Keratinocyte (primary cell): Measurements from ENCODE around the gene ZWINT. TPM values are rescaled to one million over a fixed set of nuclear protein-coding genes. Genes with fewer than 3 reads are reported as not detected.

ENCODE experiments used
- DNase-seq: peaks from one replicate; pipeline ENCODE4 v3.0.0-alpha.2; 2011; ENCODE audit warnings: low read depth, missing footprints, low spot score
- FAIRE-seq: peaks from 2 replicates; lab custom pipeline; 2011; peaks lifted over from hg19 to GRCh38; lab: Jason Lieb, UNC
- H2AFZ ChIP-seq: 2 replicates; pipeline ENCODE4 v1.6.0; 2012; ENCODE audit warnings: low read length, control low read depth, inconsistent platforms; ENCODE audit not compliant: control insufficient read depth
- H3K27ac ChIP-seq: 2 replicates; pipeline ENCODE4 v1.5.1; 2011; ENCODE audit warnings: low read length; ENCODE audit not compliant: control insufficient read depth, insufficient read depth
- H3K27me3 ChIP-seq: 3 replicates; pipeline ENCODE4 v1.6.0; 2011; ENCODE audit warnings: low read length; ENCODE audit not compliant: control insufficient read depth, insufficient read depth; ENCODE audit errors: extremely low read depth
- H3K36me3 ChIP-seq, 2 experiments: 2 replicates in 1 of 2; 3 replicates in 1 of 2; pipeline ENCODE4 v1.5.1; 2011; ENCODE audit warnings: low read length in 2 of 2, mild to moderate bottlenecking in 1 of 2; ENCODE audit not compliant: control insufficient read depth in 2 of 2, insufficient read depth in 2 of 2; ENCODE audit errors: extremely low read depth in 1 of 2
- H3K4me1 ChIP-seq: 3 replicates; pipeline ENCODE4 v1.5.1; 2011; ENCODE audit warnings: low read length; ENCODE audit not compliant: control insufficient read depth, insufficient read depth; ENCODE audit errors: extremely low read depth
- H3K4me2 ChIP-seq: 3 replicates; pipeline ENCODE4 v1.6.0; 2011; ENCODE audit warnings: low read depth, low read length; ENCODE audit not compliant: control insufficient read depth, insufficient read depth; ENCODE audit errors: extremely low read depth
- H3K4me3 ChIP-seq, 3 experiments: fragments of 200-600 bp in 1 of 3; sonication (generic) in 1 of 3; 2 replicates in 2 of 3; 3 replicates in 1 of 3; pipeline ENCODE4 v1.5.1; 2011 to 2016; ENCODE audit warnings: low read length in 3 of 3, mild to moderate bottlenecking in 3 of 3, control low read depth in 2 of 3, inconsistent platforms in 1 of 3, low read depth in 1 of 3, mixed read lengths in 1 of 3, mixed run types in 1 of 3, moderate library complexity in 1 of 3; ENCODE audit not compliant: control insufficient read depth in 2 of 3, insufficient read depth in 2 of 3; ENCODE audit errors: extremely low read depth in 1 of 3
- H3K79me2 ChIP-seq: 2 replicates; pipeline ENCODE4 v1.6.0; 2012; ENCODE audit warnings: low read length; ENCODE audit not compliant: control insufficient read depth, insufficient read depth
- H3K9ac ChIP-seq: 3 replicates; pipeline ENCODE4 v1.6.0; 2011; ENCODE audit warnings: low read length; ENCODE audit not compliant: control insufficient read depth, insufficient read depth; ENCODE audit errors: extremely low read depth
- H3K9me1 ChIP-seq: 3 replicates; pipeline ENCODE4 v1.6.0; 2011; ENCODE audit warnings: low read length; ENCODE audit not compliant: control insufficient read depth, insufficient read depth; ENCODE audit errors: extremely low read depth
- H3K9me3 ChIP-seq: 2 replicates; pipeline ENCODE4 v1.5.1; 2012; ENCODE audit warnings: low read depth, low read length; ENCODE audit not compliant: control insufficient read depth
- H4K20me1 ChIP-seq: 3 replicates; pipeline ENCODE4 v1.6.0; 2011; ENCODE audit warnings: low read length; ENCODE audit not compliant: control insufficient read depth, insufficient read depth; ENCODE audit errors: extremely low read depth
- EZH2 ChIP-seq: IDR thresholded peaks from one replicate; pipeline ENCODE4 v1.6.1; 2012; ENCODE audit warnings: inconsistent platforms, mild to moderate bottlenecking, low read length, moderate library complexity
- dilution Hi-C: fragments of 300-500 bp; cut with MboI; formaldehyde crosslinking; loops from one replicate; pipeline ENCODE4 v1.7.0; 2020; ENCODE audit warnings: low sequenced_read_pairs; ENCODE audit not compliant: extremely low pct_ligation_motif_present
- polyA minus RNA-seq, 3 experiments: library from RNA; depleted of rRNA, polyadenylated mRNA; stranded (reverse); fragments of >200 nt; gene quantifications; 1 replicate in 1 of 3; 2 replicates in 1 of 3; 3 replicates in 1 of 3; pipeline ENCODE4 v1.2.3, GENCODE V29; 2011
- polyA plus RNA-seq, 5 experiments: library from polyadenylated mRNA; depleted of rRNA in 3 of 5; stranded (reverse) in 3 of 5; stranded (forward) in 1 of 5; unstranded in 1 of 5; fragments of >200 nt; gene quantifications; 1 replicate in 1 of 5; 2 replicates in 3 of 5; 3 replicates in 1 of 5; pipeline versions ENCODE4 v1.2.1 to v1.2.3, GENCODE V29; 2011 to 2012; ENCODE audit warnings: missing spikeins in 2 of 5, low read depth in 1 of 5, low replicate concordance in 1 of 5
- TF ChIP-seq, protein P1 (sequence below), 3 experiments: IDR thresholded peaks in 1 of 3; conservative IDR thresholded peaks in 1 of 3; optimal IDR thresholded peaks in 1 of 3; 2 replicates in 2 of 3; 3 replicates in 1 of 3; pipeline versions ENCODE3 to v1.5.1; 2011; ENCODE audit warnings: low read length in 3 of 3, mild to moderate bottlenecking in 3 of 3, moderate library complexity in 2 of 3, control low read depth in 1 of 3, inconsistent platforms in 1 of 3; ENCODE audit not compliant: insufficient read depth in 2 of 3; ENCODE audit errors: extremely low read depth in 1 of 3

ZWINT gene, protein sequence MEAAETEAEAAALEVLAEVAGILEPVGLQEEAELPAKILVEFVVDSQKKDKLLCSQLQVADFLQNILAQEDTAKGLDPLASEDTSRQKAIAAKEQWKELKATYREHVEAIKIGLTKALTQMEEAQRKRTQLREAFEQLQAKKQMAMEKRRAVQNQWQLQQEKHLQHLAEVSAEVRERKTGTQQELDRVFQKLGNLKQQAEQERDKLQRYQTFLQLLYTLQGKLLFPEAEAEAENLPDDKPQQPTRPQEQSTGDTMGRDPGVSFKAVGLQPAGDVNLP
- polyA plus RNA-seq (9.8 to 37.4 TPM (median 31.2 TPM) in 3 replicates), polyA minus RNA-seq (2.6 to 18.0 TPM (median 7.6 TPM) in 3 replicates)
- polyA plus RNA-seq (2011; ENCODE audit: low read depth): 2.8 TPM
- polyA plus RNA-seq (2011; cell fraction: cytosol; rRNA removed): 8.0 and 10.0 TPM in 2 replicates
- polyA plus RNA-seq (2011; cell fraction: nucleus; rRNA removed): 12.1 and 14.3 TPM in 2 replicates
- polyA plus RNA-seq (2012; ENCODE audit: low replicate concordance): 1.3 and 25.2 TPM in 2 replicates
- polyA minus RNA-seq (2011; cell fraction: cytosol; rRNA and poly(A)+ RNA removed): 10.7 TPM
- polyA minus RNA-seq (2011; cell fraction: nucleus; rRNA and poly(A)+ RNA removed): 1.8 and 2.4 TPM in 2 replicates

DNA sequence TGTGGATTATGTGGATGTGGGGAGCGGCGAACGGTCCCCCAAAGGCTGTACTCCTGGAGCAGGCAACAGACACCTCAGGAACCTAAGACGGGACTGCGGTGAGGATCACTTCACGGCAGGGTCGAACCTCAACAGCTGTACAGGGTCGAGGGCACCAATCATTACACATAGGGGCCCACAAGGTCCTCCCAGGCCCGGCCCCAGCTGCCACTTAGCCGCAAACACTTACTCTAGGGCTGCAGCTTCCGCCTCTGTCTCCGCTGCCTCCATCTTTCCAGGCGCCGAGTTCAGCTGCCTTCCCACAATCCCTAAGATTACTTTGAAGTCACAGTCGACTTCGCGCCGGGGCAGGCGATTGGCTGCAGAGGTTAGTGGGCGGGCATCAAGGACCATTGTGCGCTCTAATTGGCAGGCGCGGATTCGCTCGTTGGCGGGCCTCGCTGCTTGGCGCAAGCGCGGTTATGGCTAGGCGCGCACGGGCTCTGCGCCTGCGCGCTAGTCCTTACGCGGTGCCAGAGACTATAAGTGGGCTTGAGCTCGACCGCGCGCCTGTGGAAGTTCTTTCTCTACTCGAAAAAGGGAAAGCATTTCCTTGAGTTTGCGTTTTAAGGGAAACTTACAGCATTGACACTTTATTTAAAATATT, at the start of gene ZWINT:
ZWINT (minus strand) TSS at position 293 of the 646 bp plus-strand sequence; CDS start at position 270, 23 bp downstream.
- H3K27me3 ChIP-seq: no peaks in the 10 kb centered on the region
- peak within 1 kb of the TSS; percentile 96 for H2AFZ ChIP-seq
- peak within 1 kb of the TSS; percentile 67 to 90 (median 90) for H3K4me3 ChIP-seq
- H4K20me1 ChIP-seq: no peaks in the 10 kb centered on the region
- no peaks in the 10 kb centered on the region for H3K9me3 ChIP-seq
- FAIRE-seq (peak; percentile 77), DNase-seq (peak; percentile 67)
- peaks cover 14% of the 10 kb centered on the region for H3K4me1 ChIP-seq
- dilution Hi-C loops: no loop called here
- peak within 1 kb of the TSS; percentile 88 for H3K4me2 ChIP-seq
- peak within 1 kb of the TSS; percentile 68 for H3K27ac ChIP-seq
- H3K9me1 ChIP-seq: no peaks in the 10 kb centered on the region
- TF ChIP-seq, protein P1, sequence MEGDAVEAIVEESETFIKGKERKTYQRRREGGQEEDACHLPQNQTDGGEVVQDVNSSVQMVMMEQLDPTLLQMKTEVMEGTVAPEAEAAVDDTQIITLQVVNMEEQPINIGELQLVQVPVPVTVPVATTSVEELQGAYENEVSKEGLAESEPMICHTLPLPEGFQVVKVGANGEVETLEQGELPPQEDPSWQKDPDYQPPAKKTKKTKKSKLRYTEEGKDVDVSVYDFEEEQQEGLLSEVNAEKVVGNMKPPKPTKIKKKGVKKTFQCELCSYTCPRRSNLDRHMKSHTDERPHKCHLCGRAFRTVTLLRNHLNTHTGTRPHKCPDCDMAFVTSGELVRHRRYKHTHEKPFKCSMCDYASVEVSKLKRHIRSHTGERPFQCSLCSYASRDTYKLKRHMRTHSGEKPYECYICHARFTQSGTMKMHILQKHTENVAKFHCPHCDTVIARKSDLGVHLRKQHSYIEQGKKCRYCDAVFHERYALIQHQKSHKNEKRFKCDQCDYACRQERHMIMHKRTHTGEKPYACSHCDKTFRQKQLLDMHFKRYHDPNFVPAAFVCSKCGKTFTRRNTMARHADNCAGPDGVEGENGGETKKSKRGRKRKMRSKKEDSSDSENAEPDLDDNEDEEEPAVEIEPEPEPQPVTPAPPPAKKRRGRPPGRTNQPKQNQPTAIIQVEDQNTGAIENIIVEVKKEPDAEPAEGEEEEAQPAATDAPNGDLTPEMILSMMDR (optimal IDR thresholded peaks at IDR 0.05 in 1 of 3, IDR thresholded peaks at IDR 0.05 in 1 of 3, conservative IDR thresholded peaks at IDR 0.05 in 1 of 3; ENCODE audit: extremely low read depth in 1 of 3, insufficient read depth in 2 of 3, low read length in 3 of 3): no peak
- no peak for TF ChIP-seq EZH2
- H3K9ac ChIP-seq: peak within 1 kb of the TSS; percentile 81
- peaks cover 2 to 14% of the 10 kb centered on the region in 2 experiments for H3K36me3 ChIP-seq
- peaks cover 20% of the 10 kb centered on the region for H3K79me2 ChIP-seq

DNA sequence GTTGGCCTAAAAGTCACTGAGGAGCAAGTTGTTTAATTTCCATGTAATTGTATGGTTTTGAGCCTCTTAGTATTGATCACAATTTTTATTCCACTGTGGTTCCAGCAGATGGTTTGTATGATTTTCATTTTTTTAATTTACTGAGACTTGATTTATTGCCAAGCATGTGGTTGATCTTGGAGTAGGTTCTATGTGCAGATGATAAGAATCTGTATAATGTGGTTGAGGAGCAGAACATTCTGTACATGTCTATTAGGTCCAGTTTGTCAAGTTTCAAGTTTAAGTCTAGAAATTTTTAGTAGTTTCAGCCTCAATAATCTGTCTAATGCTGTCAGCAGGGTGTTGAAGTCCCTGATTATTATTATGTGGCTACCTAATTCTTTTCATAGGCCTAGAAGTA, 22.7 kb upstream of the ZWINT start:
- dilution Hi-C loops: no loop called here
- FAIRE-seq: no peak

More for the DNA sequence above, 22.7 kb upstream of the ZWINT start:
- Histone ChIP-seq H2AFZ (no peak overlapping the region), H3K79me2 (no peaks in the 10 kb centered on the region), H3K36me3 (no peaks in the 10 kb centered on the region), H4K20me1 (no peaks in the 10 kb centered on the region), H3K4me3 (no peak overlapping the region), H3K9ac (no peak overlapping the region), H3K27me3 (no peaks in the 10 kb centered on the region), H3K27ac (no peak overlapping the region), H3K9me3 (no peaks in the 10 kb centered on the region), H3K4me1 (no peaks in the 10 kb centered on the region), H3K4me2 (no peak overlapping the region), H3K9me1 (no peaks in the 10 kb centered on the region)
- no peak for DNase-seq
- no peak for TF ChIP-seq EZH2
- TF ChIP-seq, protein P1 (optimal IDR thresholded peaks at IDR 0.05 in 1 of 3, IDR thresholded peaks at IDR 0.05 in 1 of 3, conservative IDR thresholded peaks at IDR 0.05 in 1 of 3; ENCODE audit: extremely low read depth in 1 of 3, insufficient read depth in 2 of 3, low read length in 3 of 3): no peak
